Esophagus squamous epithelium (tissue), 5 donors: Measurements from ENCODE around the gene JPH3. TPM values are rescaled to one million over a fixed set of nuclear protein-coding genes. Genes with fewer than 3 reads are reported as not detected.
A peak's percentile ranks its signal among the peaks of the same experiment; 100 is the strongest.

Experiments used
- DNase-seq: peaks from one replicate; lab custom pipeline; 2025; lab: John Stamatoyannopoulos, UW
- H3K27ac ChIP-seq, 4 donors: fragments of 200-600 bp; sonication (generic); one replicate each; pipeline ENCODE4 v1.5.1; 2016 to 2019; ENCODE audit warnings: mild to moderate bottlenecking in 1 of 4
- H3K27me3 ChIP-seq, 4 donors: fragments of 200-600 bp; sonication (generic); 1 replicate in 3 of 4; 2 replicates in 1 of 4; pipeline versions ENCODE4 v1.5.1 to v1.6.0; 2017 to 2021; ENCODE audit warnings: antibody characterized with exemption in 1 of 4
- H3K36me3 ChIP-seq, 3 donors: fragments of 200-600 bp; sonication (generic); one replicate each; pipeline ENCODE4 v1.5.1; 2016 to 2019
- H3K4me1 ChIP-seq, 3 donors: fragments of 200-600 bp; sonication (generic); one replicate each; pipeline ENCODE4 v1.5.1; 2017 to 2019
- H3K4me3 ChIP-seq, 4 donors: fragments of 200-600 bp; sonication (generic); 1 replicate in 3 of 4; 2 replicates in 1 of 4; pipeline ENCODE4 v1.5.1; 2016 to 2019; ENCODE audit warnings: mild to moderate bottlenecking in 2 of 4, moderate library complexity in 1 of 4
- H3K9me3 ChIP-seq, 3 donors: fragments of 200-600 bp; sonication (generic); one replicate each; pipeline ENCODE4 v1.5.1; 2016 to 2019
- CTCF ChIP-seq, 6 experiments: fragments of 450-650 bp in 4 of 6; fragments of 200-600 bp in 2 of 6; sonication (generic) in 2 of 6; IDR thresholded peaks; one replicate each; pipeline ENCODE4 v1.5.1; 2016 to 2019; ENCODE audit warnings: antibody characterized with exemption in 6 of 6, mild to moderate bottlenecking in 4 of 6, moderate library complexity in 4 of 6
- POLR2A ChIP-seq, 4 donors: fragments of 450-650 bp; IDR thresholded peaks; one replicate each; pipeline ENCODE4 v1.6.1; 2017; ENCODE audit warnings: antibody characterized with exemption in 4 of 4, mild to moderate bottlenecking in 4 of 4, moderate library complexity in 3 of 4
- WGBS, 2 donors: methylation state at CpG; one replicate each; pipeline ENCODE4 v1.1.5; 2018; 5-methylcytosine and 5-hydroxymethylcytosine counted together
- intact Hi-C: fragments of 100-400 bp; cut with DNase I; formaldehyde crosslinking; loops from one replicate; pipeline ENCODE4 v1.15.0; 2022
- total RNA-seq, 4 donors: library from RNA; depleted of rRNA; stranded (reverse); fragments of >200 nt; gene quantifications; one replicate each; pipeline ENCODE4 v1.1.0, GENCODE V29; 2016
- donor health status: DM: yes; HTN: yes; CAD: no.

The JPH3 gene
- total RNA-seq, 4 donors from 2014 or later, result 0.29 to 0.76 (median 0.45) TPM; not detected in 1

GRCh38 chr16:87648698-87649487, 46.6 kb downstream of the JPH3 start:
- no peak overlapping the region for H3K4me3 ChIP-seq
- 64 to 100% methylated on average over 1 to 10 of the region's 29 CpGs for WGBS, 2 donors
- TF ChIP-seq CTCF (IDR thresholded peaks at IDR 0.05), result no peak
- TF ChIP-seq POLR2A (IDR thresholded peaks at IDR 0.05), result no peak
- H3K4me1 ChIP-seq, result no peaks in the 10 kb centered on the region
- intact Hi-C loops, result no loop called here
- DNase-seq, result no peak
- peaks cover 0 to 68% (median 0%) of the 10 kb centered on the region in 4 donors for H3K27me3 ChIP-seq
- no peaks in the 10 kb centered on the region for H3K9me3 ChIP-seq
- H3K36me3 ChIP-seq, result no peaks in the 10 kb centered on the region
- no peak overlapping the region for H3K27ac ChIP-seq

- no peaks in the 10 kb centered on the region for H3K36me3 ChIP-seq
- H3K27ac ChIP-seq, result no peak overlapping the region
- TF ChIP-seq POLR2A (IDR thresholded peaks at IDR 0.05) (no peak), CTCF (IDR thresholded peaks at IDR 0.05) (no peak)
- WGBS, 2 donors, result 87 to 90% methylated on average over 6 to 14 of the region's 17 CpGs
- intact Hi-C loops, result no loop called here
- H3K4me1 ChIP-seq, result no peaks in the 10 kb centered on the region
- peaks cover 0 to 66% (median 0%) of the 10 kb centered on the region in 4 donors for H3K27me3 ChIP-seq
- no peaks in the 10 kb centered on the region for H3K9me3 ChIP-seq
- H3K4me3 ChIP-seq, result no peak overlapping the region
- DNase-seq, result no peak
Measured at GRCh38 chr16:87652386-87652785, 50.1 kb downstream of the JPH3 start.

- H3K27me3 ChIP-seq, result peaks cover 0 to 65% (median 0%) of the 10 kb centered on the region in 4 donors
- H3K4me1 ChIP-seq, result no peaks in the 10 kb centered on the region
- peaks cover 0 to 3% (median 0%) of the 10 kb centered on the region in 3 donors for H3K9me3 ChIP-seq
- no peak overlapping the region for H3K4me3 ChIP-seq
- intact Hi-C loops, result no loop called here
- TF ChIP-seq CTCF (IDR thresholded peaks at IDR 0.05) (no peak), POLR2A (IDR thresholded peaks at IDR 0.05) (no peak)
- H3K36me3 ChIP-seq, result no peaks in the 10 kb centered on the region
- WGBS, 2 donors, result 33% methylated on average over 1 of the region's 6 CpGs; no CpG with 5 or more reads in 1 of the 2 donors
- no peak overlapping the region for H3K27ac ChIP-seq
- DNase-seq, result no peak
Measured at GRCh38 chr16:87652799-87653198, 50.5 kb downstream of the JPH3 start.

- no peak overlapping the region for H3K27ac ChIP-seq
- H3K4me1 ChIP-seq, result no peaks in the 10 kb centered on the region
- WGBS, 2 donors, result 51% methylated on average over 4 of the region's 5 CpGs
- H3K9me3 ChIP-seq, result peaks cover 0 to 6% (median 0%) of the 10 kb centered on the region in 3 donors
- H3K36me3 ChIP-seq, result no peaks in the 10 kb centered on the region
- no peak overlapping the region for H3K4me3 ChIP-seq
- peaks cover 0 to 64% (median 0%) of the 10 kb centered on the region in 4 donors for H3K27me3 ChIP-seq
- intact Hi-C loops, result no loop called here
- TF ChIP-seq POLR2A (IDR thresholded peaks at IDR 0.05), result no peak
- TF ChIP-seq CTCF (IDR thresholded peaks at IDR 0.05), result peak in 2 of 6 experiments; percentile 31 to 34
- no peak for DNase-seq
Measured at GRCh38 chr16:87653234-87653633, 50.9 kb downstream of the JPH3 start.

GRCh38 chr16:87654826-87655225, 52.5 kb downstream of the JPH3 start:
- Histone ChIP-seq H3K27me3 (peaks cover 0 to 62% (median 0%) of the 10 kb centered on the region in 4 donors), H3K4me1 (no peaks in the 10 kb centered on the region), H3K27ac (no peak overlapping the region), H3K4me3 (no peak overlapping the region), H3K36me3 (no peaks in the 10 kb centered on the region), H3K9me3 (peaks cover 0 to 6% (median 0%) of the 10 kb centered on the region in 3 donors)
- intact Hi-C loops, result no loop called here
- no peak for DNase-seq
- no peak for TF ChIP-seq CTCF (IDR thresholded peaks at IDR 0.05)
- TF ChIP-seq POLR2A (IDR thresholded peaks at IDR 0.05), result no peak
- WGBS, 2 donors, result 76 to 79% methylated on average over 12 to 20 of the region's 25 CpGs
